Raji (cell line): Measurements from ENCODE around the gene LLCFC1.

Experiments used
- POLR2A ChIP-seq: IDR thresholded peaks from 2 replicates; pipeline ENCODE4 v1.6.1; 2011; ENCODE audit warnings: low read depth, low read length, control low read depth; ENCODE audit not compliant: insufficient read depth

Gene LLCFC1

GRCh38 chr7:142950235-142950634 lies 11.0 kb downstream of the LLCFC1 start:
- TF ChIP-seq POLR2A = no peak

DNA sequence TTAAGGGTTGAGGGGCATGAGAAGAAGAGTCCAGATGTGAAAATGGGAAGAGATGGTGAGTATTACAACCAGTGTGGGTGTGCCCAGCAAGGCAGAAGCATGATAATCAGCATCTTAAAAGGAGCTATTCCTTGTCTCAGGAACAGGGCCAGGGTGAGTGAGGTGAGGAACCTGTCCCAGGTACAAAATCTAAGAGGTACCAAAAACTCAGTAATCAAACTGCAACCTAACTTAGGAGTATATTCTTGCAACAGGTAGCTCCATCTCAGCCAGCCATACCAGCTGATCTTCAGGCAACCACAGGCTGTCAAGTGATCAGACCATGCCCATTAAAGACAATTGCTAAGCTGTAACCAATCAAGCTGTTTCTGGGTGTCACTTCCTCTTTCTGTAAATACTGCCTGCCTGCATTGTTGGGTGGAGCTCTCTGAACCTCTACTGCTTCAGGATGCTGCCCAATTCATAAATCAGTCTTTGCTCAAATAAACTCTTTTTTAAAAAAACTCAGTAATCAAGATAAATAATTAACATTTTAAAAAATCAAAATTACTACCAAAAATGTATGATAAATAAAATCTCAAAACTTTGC lies 15.5 kb downstream of the LLCFC1 start:
- TF ChIP-seq POLR2A = no peak

DNA sequence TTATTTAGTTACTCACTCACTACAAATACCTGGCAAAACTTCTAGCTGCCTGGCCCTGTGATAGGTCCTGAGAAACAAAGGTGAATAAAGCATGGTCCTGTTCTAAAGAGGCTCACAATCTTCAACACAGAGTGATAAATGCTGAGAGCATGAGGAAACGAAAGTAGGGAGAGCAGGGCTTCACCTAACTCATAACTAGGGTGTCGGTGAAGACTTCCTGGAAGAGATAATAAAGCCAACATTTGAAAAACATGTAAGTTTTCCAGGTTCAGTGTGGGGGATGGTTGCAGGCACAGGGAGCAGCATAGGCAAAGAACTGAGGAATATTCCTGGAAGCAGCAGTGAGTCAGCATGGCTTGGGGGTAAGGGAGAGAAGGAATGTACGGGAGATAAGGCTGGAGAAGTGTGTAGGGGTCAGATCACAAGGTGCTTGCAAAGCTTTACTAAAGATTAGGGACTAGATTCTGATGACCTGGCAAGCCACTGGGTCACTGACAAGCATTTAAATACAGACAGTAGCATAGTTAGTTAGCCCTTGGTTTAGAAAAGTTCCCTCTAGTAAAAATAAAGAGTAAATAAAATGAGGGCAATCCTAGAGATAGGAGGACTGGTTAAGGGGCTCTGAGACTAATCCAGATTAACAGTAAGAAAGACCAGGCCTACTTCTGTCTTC lies 17.8 kb downstream of the LLCFC1 start:
- TF ChIP-seq POLR2A = no peak

GRCh38 chr7:142957723-142958122 lies 18.4 kb downstream of the LLCFC1 start:
- TF ChIP-seq POLR2A = no peak

DNA sequence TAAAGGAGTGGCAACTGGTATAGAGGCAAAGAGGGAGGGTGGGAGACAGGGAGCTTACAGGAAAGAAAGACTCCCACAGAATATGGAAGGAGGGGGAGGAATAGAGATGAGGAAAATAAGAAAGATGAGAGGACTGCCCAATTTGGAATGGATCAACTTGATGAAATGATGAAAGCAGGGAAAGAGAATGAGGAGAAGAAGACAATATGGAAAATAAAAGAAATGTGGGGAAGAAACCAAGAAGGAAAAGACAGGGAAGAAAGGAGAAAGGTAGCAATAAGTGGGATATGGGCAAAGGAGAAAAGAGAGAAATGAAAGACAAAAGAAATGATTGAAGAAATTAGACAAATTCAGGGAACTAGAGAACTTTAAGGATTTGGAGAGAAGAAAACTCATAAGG lies 19.9 kb downstream of the LLCFC1 start:
- TF ChIP-seq POLR2A = no peak

DNA sequence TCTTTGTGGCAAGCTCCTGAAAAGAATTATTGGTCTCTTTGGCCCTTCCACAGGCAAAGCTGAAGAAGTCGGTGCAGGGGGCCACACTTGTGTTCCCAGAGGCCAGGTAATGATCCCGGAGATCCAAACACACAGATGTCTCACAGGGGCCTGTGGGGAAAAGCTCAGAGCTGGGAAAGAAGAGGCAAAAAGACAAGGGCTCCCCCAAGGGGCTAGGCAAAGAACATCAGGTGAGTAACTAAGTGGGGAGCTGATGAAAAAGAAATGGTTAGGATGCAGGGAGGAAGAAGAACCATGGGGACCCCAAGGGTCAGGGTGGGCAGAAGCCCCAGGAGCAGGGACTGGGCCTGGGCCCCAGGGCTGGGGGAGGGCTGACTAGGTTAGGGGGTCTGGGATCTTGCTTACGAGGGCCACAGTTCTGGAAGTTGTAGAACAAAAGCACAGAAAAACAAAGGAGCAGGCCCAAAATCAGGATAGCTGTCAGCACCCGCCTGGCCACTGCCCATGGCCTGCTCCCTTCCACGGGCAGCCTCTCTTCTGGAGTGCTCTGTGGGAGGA lies 21.8 kb downstream of the LLCFC1 start:
- TF ChIP-seq POLR2A = no peak

GRCh38 chr7:142961595-142961972 lies 22.3 kb downstream of the LLCFC1 start:
- no peak for TF ChIP-seq POLR2A

DNA sequence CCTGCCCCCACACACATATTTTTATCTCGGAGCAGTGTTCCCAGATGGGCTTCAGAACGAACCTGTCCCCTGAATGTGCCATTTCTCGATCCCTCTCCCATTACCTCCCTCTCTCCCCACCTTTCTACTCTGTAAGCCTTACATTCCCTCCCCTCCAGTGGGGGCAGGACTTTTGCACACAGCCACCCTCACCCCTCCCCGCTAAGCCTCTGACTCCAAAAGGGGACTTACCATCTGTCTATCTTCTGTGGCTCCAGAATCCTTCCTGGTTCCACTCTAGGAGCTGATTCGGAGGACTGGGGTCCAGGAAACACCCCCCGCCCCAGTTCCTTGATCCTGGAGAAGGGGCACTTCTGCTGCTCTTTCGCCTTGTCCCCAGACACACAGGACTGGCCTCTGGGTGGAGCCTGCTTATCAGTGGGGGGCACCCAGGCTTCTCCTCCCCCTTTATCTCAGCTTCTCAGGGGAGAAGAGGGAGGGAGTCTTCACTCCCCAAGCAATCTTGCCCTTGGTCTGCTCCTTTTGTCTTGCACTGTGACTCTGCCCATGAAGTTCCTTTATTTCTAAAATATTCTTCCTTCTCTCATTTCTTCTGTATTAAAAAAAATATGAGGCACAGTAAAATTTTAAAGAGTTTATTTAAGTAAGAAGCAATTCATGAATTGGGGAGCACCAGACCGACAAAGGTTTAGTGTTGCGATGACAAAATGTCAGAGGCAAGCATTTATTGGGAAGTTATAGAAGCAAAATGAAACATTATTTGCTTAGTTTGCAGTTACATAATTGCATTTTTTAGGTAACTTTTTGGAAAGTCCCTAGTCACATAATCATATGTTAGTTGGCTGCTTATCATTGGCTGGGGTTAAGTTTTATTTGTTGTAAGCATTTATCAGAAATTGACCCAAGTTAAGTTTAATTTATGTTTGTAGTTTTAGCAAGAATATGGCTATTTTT lies 23.0 kb downstream of the LLCFC1 start, which contains the start of gene KEL:
Gene KEL, minus strand, starts transcription at position 391 of the 954 bp plus-strand sequence. Its CDS starts 157 bp downstream, at position 234.
- TF ChIP-seq POLR2A = no peak

GRCh38 chr7:142962991-142963390 lies 23.7 kb downstream of the LLCFC1 start:
- TF ChIP-seq POLR2A = no peak

GRCh38 chr7:142963993-142964392 lies 24.7 kb downstream of the LLCFC1 start:
- no peak for TF ChIP-seq POLR2A

DNA sequence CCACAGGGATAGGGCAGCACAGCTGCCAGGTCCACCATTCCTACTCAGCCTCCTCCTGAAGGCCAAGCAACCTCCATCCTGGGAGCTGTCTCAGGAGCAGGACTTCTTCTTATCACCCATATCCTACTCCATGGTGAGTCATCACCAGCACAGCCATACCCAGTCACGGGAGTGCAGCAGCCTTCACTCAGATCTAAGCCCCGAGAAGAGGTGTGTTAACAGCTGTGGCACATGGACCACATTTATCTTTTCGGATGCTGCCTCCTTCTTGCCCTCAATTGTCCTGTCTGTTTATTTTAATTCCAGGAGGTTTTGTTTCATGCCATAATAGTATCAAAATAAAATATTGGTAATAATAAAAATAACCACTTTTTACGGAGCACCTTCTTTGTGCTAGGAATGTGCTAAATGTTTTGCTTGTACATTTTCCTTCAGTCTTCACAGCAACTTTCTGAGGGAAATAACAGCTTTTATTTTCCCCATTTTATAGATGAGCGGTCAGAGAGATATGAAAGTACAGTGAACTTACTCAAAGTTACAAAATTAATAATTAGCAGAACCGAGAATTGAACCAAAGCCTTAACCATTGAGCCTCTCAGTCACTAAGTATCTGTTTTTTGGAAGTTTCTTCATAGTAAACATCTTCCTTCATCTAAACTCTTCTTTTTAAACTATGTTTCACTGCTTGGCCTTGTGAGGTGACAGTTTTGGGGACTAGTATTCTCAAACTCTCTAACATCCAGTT lies 25.4 kb downstream of the LLCFC1 start:
- TF ChIP-seq POLR2A = no peak

GRCh38 chr7:142968229-142968628 lies 28.9 kb downstream of the LLCFC1 start:
- TF ChIP-seq POLR2A = no peak

- no peak for TF ChIP-seq POLR2A
Measured at GRCh38 chr7:142969183-142969582, 29.9 kb downstream of the LLCFC1 start.

GRCh38 chr7:142974626-142975025 lies 35.3 kb downstream of the LLCFC1 start:
- TF ChIP-seq POLR2A = no peak

GRCh38 chr7:142983825-142984224 lies 44.5 kb downstream of the LLCFC1 start:
- TF ChIP-seq POLR2A = no peak

DNA sequence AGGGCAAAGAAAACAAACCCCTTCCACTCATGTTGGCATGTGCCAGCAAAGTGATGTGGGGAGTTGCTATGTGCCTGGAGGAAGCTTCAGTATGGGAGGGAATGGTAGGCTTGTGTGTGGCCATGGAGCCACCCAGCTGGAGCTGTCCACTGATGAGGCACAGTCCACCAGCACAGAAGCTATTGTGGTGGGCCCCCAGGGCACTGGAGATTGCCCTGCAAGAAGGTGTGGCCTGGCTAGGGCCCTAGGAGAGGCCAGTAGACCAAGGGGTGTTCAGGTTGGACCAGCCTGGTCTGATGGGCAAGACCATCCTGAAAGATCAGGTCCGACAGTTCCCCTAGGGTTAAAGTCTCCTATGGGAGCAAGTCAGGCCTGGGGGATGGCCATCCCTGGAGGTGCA lies 45.0 kb downstream of the LLCFC1 start:
- TF ChIP-seq POLR2A = no peak
